H1 (cell line): ENCODE measurements around the gene ALOX5. TPM values are rescaled to one million over a fixed set of nuclear protein-coding genes. Genes with fewer than 3 reads are reported as not detected.

Source experiments
- CTCF ChIA-PET: fragments of 300-600 bp; sonication (Branson Sonifier 250); formaldehyde crosslinking; loops from one replicate; lab custom pipeline; 2021; ENCODE audit not compliant: partially characterized antibody; lab: Charles Lee
- POLR2A ChIA-PET: fragments of 300-600 bp; sonication (Branson Sonifier 250); formaldehyde crosslinking; loops from one replicate; lab custom pipeline; 2021; ENCODE audit warnings: inconsistent platforms; ENCODE audit not compliant: partially characterized antibody; lab: Charles Lee
- DNase-seq, 2 experiments: peaks; one replicate each; pipeline versions ENCODE4 v3.0.0 to v3.0.0-alpha.2; 2010 to 2022; ENCODE audit warnings: low spot score in 2 of 2, low read depth in 1 of 2, mixed read lengths in 1 of 2
- FAIRE-seq: peaks from 2 replicates; lab custom pipeline; 2011; peaks lifted over from hg19 to GRCh38; lab: Jason Lieb, UNC
- H2AFZ ChIP-seq: 2 replicates; pipeline ENCODE4 v1.8.1; 2012; ENCODE audit warnings: low read length, inconsistent platforms
- H2AK5ac ChIP-seq: 2 replicates; pipeline ENCODE4 v1.6.1; 2013; ENCODE audit warnings: low read depth, low read length
- H2BK120ac ChIP-seq: replicated peaks from 2 replicates; pipeline ENCODE3; 2013; ENCODE audit warnings: low read depth, low read length, inconsistent platforms
- H2BK12ac ChIP-seq: 2 replicates; pipeline ENCODE4 v1.6.1; 2013; ENCODE audit warnings: low read depth, low read length
- H2BK15ac ChIP-seq: 2 replicates; pipeline ENCODE4 v1.6.1; 2013; ENCODE audit warnings: low read length
- H2BK20ac ChIP-seq: 2 replicates; pipeline ENCODE4 v1.6.1; 2013; ENCODE audit warnings: low read length
- H2BK5ac ChIP-seq: 2 replicates; pipeline ENCODE4 v1.6.1; 2013; ENCODE audit warnings: low read depth, low read length
- H3K14ac ChIP-seq: 2 replicates; pipeline ENCODE4 v1.6.1; 2013; ENCODE audit warnings: inconsistent platforms; ENCODE audit not compliant: insufficient read length
- H3K18ac ChIP-seq: 2 replicates; pipeline ENCODE4 v1.6.1; 2013; ENCODE audit warnings: low read length; ENCODE audit errors: extremely low read depth
- H3K23ac ChIP-seq: 2 replicates; pipeline ENCODE4 v1.6.1; 2013; ENCODE audit warnings: inconsistent platforms; ENCODE audit not compliant: insufficient read length
- H3K23me2 ChIP-seq: 2 replicates; pipeline ENCODE4 v1.6.1; 2013; ENCODE audit warnings: low read depth, low read length
- H3K27ac ChIP-seq: 2 replicates; pipeline ENCODE4 v1.6.1; 2011; ENCODE audit warnings: low read depth, low read length, inconsistent platforms
- H3K27me3 ChIP-seq, 4 experiments: replicated peaks in 1 of 4; 1 replicate in 1 of 4; 2 replicates in 3 of 4; pipeline versions ENCODE4 v1.6.1 to v1.8.1; 2011 to 2013; ENCODE audit warnings: low read length in 3 of 4, mild to moderate bottlenecking in 3 of 4, inconsistent platforms in 2 of 4, mixed read lengths in 2 of 4, moderate library complexity in 1 of 4; ENCODE audit not compliant: control insufficient read depth in 3 of 4, insufficient read depth in 3 of 4; ENCODE audit errors: extremely low read depth in 1 of 4
- H3K36me3 ChIP-seq, 4 experiments: 2 replicates each; pipeline versions ENCODE4 v1.6.1 to v1.8.1; 2011 to 2013; ENCODE audit warnings: mild to moderate bottlenecking in 4 of 4, low read length in 3 of 4, moderate library complexity in 2 of 4, control low read depth in 1 of 4, inconsistent platforms in 1 of 4; ENCODE audit not compliant: insufficient read depth in 4 of 4, control insufficient read depth in 2 of 4
- H3K4ac ChIP-seq: replicated peaks from 2 replicates; pipeline ENCODE3; 2013; ENCODE audit warnings: low read length, low read depth, mixed read lengths, inconsistent platforms; ENCODE audit not compliant: insufficient read length
- H3K4me1 ChIP-seq, 4 experiments: replicated peaks in 1 of 4; 1 replicate in 1 of 4; 2 replicates in 3 of 4; pipeline versions ENCODE4 v1.6.1 to v1.8.1; 2011 to 2013; ENCODE audit warnings: low read length in 3 of 4, inconsistent platforms in 2 of 4, mixed read lengths in 1 of 4; ENCODE audit not compliant: insufficient read depth in 4 of 4, control insufficient read depth in 3 of 4
- H3K4me2 ChIP-seq, 2 experiments: 2 replicates each; pipeline versions ENCODE4 v1.6.1 to v1.8.1; 2011 to 2013; ENCODE audit warnings: low read depth in 2 of 2, low read length in 2 of 2, control low read depth in 1 of 2, inconsistent platforms in 1 of 2, mild to moderate bottlenecking in 1 of 2; ENCODE audit not compliant: insufficient read depth in 1 of 2
- H3K4me3 ChIP-seq, 4 experiments: fragments of 200-600, 300-600 bp in 1 of 4; sonication (generic), shearing (Covaris generic), sonication (Bioruptor Twin) in 1 of 4; 2 replicates each; pipeline versions ENCODE4 v1.5.1 to v1.8.1; 2011 to 2016; ENCODE audit warnings: low read length in 4 of 4, low read depth in 3 of 4, control low read depth in 2 of 4, inconsistent platforms in 2 of 4, mild to moderate bottlenecking in 2 of 4, mixed read lengths in 1 of 4, moderate library complexity in 1 of 4; ENCODE audit not compliant: insufficient read depth in 2 of 4; ENCODE audit errors: extremely low read depth in 1 of 4
- H3K56ac ChIP-seq: replicated peaks from 2 replicates; pipeline ENCODE3; 2013; ENCODE audit warnings: low read depth, mild to moderate bottlenecking, mixed read lengths, low read length, inconsistent platforms; ENCODE audit not compliant: insufficient read length
- H3K79me1 ChIP-seq: 2 replicates; pipeline ENCODE4 v1.6.1; 2013; ENCODE audit warnings: low read depth, low read length, control low read depth
- H3K79me2 ChIP-seq, 2 experiments: 2 replicates each; pipeline versions ENCODE4 v1.6.1 to v1.8.1; 2012 to 2013; ENCODE audit warnings: low read length in 2 of 2, mild to moderate bottlenecking in 2 of 2, inconsistent platforms in 1 of 2; ENCODE audit not compliant: insufficient read depth in 2 of 2, control insufficient read depth in 1 of 2
- H3K9ac ChIP-seq, 4 experiments: replicated peaks in 1 of 4; 1 replicate in 1 of 4; 2 replicates in 3 of 4; pipeline versions ENCODE4 v1.6.1 to v1.8.1; 2011 to 2013; ENCODE audit warnings: low read depth in 3 of 4, low read length in 3 of 4, control low read depth in 2 of 4, mild to moderate bottlenecking in 2 of 4, moderate library complexity in 2 of 4, inconsistent platforms in 1 of 4; ENCODE audit errors: extremely low read depth in 1 of 4
- H3K9me3 ChIP-seq, 2 experiments: 2 replicates each; pipeline versions ENCODE4 v1.6.1 to v1.8.1; 2012 to 2013; ENCODE audit warnings: mild to moderate bottlenecking in 2 of 2, moderate library complexity in 2 of 2, control low read depth in 1 of 2, inconsistent platforms in 1 of 2, low read depth in 1 of 2, low read length in 1 of 2, mixed read lengths in 1 of 2; ENCODE audit not compliant: insufficient read depth in 2 of 2
- H4K20me1 ChIP-seq, 2 experiments: replicated peaks in 1 of 2; 2 replicates each; pipeline versions ENCODE3 to v1.8.1; 2011 to 2013; ENCODE audit warnings: inconsistent platforms in 2 of 2, low read length in 2 of 2, mild to moderate bottlenecking in 1 of 2; ENCODE audit not compliant: insufficient read depth in 2 of 2, control insufficient read depth in 1 of 2
- H4K5ac ChIP-seq: 2 replicates; pipeline ENCODE4 v1.6.1; 2013; ENCODE audit warnings: low read length, low read depth, mixed read lengths, inconsistent platforms; ENCODE audit not compliant: insufficient read length
- H4K8ac ChIP-seq: 2 replicates; pipeline ENCODE4 v1.8.0; 2013; ENCODE audit warnings: mild to moderate bottlenecking, moderate library complexity, low read length, inconsistent platforms; ENCODE audit not compliant: insufficient read depth; ENCODE audit errors: extremely low read depth
- H4K91ac ChIP-seq: replicated peaks from 2 replicates; pipeline ENCODE3; 2013; ENCODE audit warnings: low read length, mixed read lengths, inconsistent platforms; ENCODE audit not compliant: insufficient read length
- EGR1 ChIP-seq: IDR thresholded peaks from 2 replicates; pipeline ENCODE4 v1.6.1; 2011; ENCODE audit warnings: low read depth, low read length, borderline replicate concordance
- GTF2F1 ChIP-seq: IDR thresholded peaks from 2 replicates; pipeline ENCODE4 v1.6.1; 2012; ENCODE audit warnings: low read depth, low read length, improper control_type of control experiment, borderline replicate concordance
- PHF8 ChIP-seq: fragments of 200-600 bp; sonication (generic); conservative IDR thresholded peaks from 2 replicates; pipeline ENCODE4 v1.7.1; 2012; ENCODE audit warnings: low read depth, mild to moderate bottlenecking, inconsistent platforms, low read length, moderate library complexity
- RNF2 ChIP-seq: fragments of 200-900, 300-1000 bp; sonication (generic); IDR thresholded peaks from 2 replicates; pipeline ENCODE4 v1.7.1; 2016; ENCODE audit warnings: borderline replicate concordance, low read depth, mild to moderate bottlenecking, antibody characterized with exemption, low read length; ENCODE audit not compliant: poor library complexity, severe bottlenecking; ENCODE audit errors: missing control alignments
- SIRT6 ChIP-seq: IDR thresholded peaks from one replicate; pipeline ENCODE4 v1.7.1; 2012; ENCODE audit warnings: low read length, inconsistent platforms
- TAF1 ChIP-seq: IDR thresholded peaks from 2 replicates; pipeline ENCODE4 v1.6.1; 2011; ENCODE audit warnings: mild to moderate bottlenecking, low read depth, low read length
- TBP ChIP-seq: IDR thresholded peaks from 2 replicates; pipeline ENCODE4 v1.6.1; 2011; ENCODE audit warnings: low read depth, low read length, improper control_type of control experiment
- WGBS, 2 experiments: shearing (Covaris generic) in 1 of 2; methylation state at CpG; one replicate each; pipeline versions ENCODE4 v1.1.6 to v1.1.7; 2013 to 2015; ENCODE audit warnings: low lambda C conversion rate in 2 of 2, mixed read lengths in 2 of 2, inconsistent platforms in 1 of 2, low coverage in 1 of 2, missing lambda C conversion rate in 1 of 2; ENCODE audit not compliant: insufficient replicate concordance in 2 of 2, insufficient coverage in 1 of 2, insufficient read length in 1 of 2; ENCODE audit errors: extremely low coverage in 1 of 2, missing lambda C conversion rate in 1 of 2; 5-methylcytosine and 5-hydroxymethylcytosine counted together
- polyA plus RNA-seq, 7 experiments: library from polyadenylated mRNA; depleted of rRNA in 3 of 7; stranded (reverse) in 5 of 7; unstranded in 2 of 7; fragments of >200 nt in 5 of 7; fragments of 200-250 nt in 2 of 7; gene quantifications; 1 replicate in 5 of 7; 2 replicates in 1 of 7; 4 replicates in 1 of 7; pipeline versions ENCODE4 v1.2.1 to v1.2.3, GENCODE V29; 2011 to 2013; ENCODE audit warnings: missing spikeins in 2 of 7, mixed read lengths in 2 of 7
- total RNA-seq: library from RNA; stranded (reverse); fragmentation: NEBNext Ultra II Directional; extraction: Animal tissue kit (Norgen Biotek cat#: 25700); gene quantifications from 2 replicates; pipeline ENCODE4 v1.2.1, GENCODE V29; 2021

The ALOX5 gene
- total and polyA plus RNA-seq, 2 of the 8 experiments (the other 6 are each of a cell fraction or from before 2014, with no cell fraction given), result 1.6 to 3.8 TPM

- POLR2A ChIA-PET, result no interaction called here
- H3K4ac ChIP-seq, result peak overlapping the region; percentile 72
These were observed 64.6 kb downstream of the ALOX5 start for GRCh38 chr10:45438466-45439090.

More at GRCh38 chr10:45438466-45439090, 64.6 kb downstream of the ALOX5 start:
- no peaks in the 10 kb centered on the region for H3K79me2 ChIP-seq
- peak overlapping the region; percentile 21 for H2BK120ac ChIP-seq
- H3K9ac ChIP-seq, result no peak overlapping the region
- H3K27ac ChIP-seq, result no peak overlapping the region
- no peak overlapping the region for H2AFZ ChIP-seq
- H3K14ac ChIP-seq, result no peak overlapping the region
- no peak overlapping the region for H3K18ac ChIP-seq
- peaks cover 0 to 6% (median 2%) of the 10 kb centered on the region in 4 experiments; a peak in 4 of 7 replicates for H3K4me1 ChIP-seq
- FAIRE-seq (no peak), DNase-seq (peak in 1 of 2 experiments; percentile 22)
- H3K27me3 ChIP-seq, result no peaks in the 10 kb centered on the region
- no peak overlapping the region for H4K5ac ChIP-seq
- no peak overlapping the region for H3K4me2 ChIP-seq
- CTCF ChIA-PET, result no interaction called here
- H2BK20ac ChIP-seq, result no peak overlapping the region
- peak overlapping the region; percentile 39 for H4K91ac ChIP-seq
- no peak overlapping the region for H3K4me3 ChIP-seq
- H4K20me1 ChIP-seq, result no peaks in the 10 kb centered on the region
- no peak overlapping the region for H4K8ac ChIP-seq
- H2BK12ac ChIP-seq, result no peak overlapping the region; the same call in 1 of the 2 replicates
- no peaks in the 10 kb centered on the region for H3K36me3 ChIP-seq
- H2BK5ac ChIP-seq, result peak overlapping the region; percentile 66; the same call in 1 of the 2 replicates
- WGBS, 2 experiments, result 92% methylated on average over 5 of the region's 5 CpGs; no CpG with 5 or more reads in 1 of the 2 experiments
- no peaks in the 10 kb centered on the region for H3K23me2 ChIP-seq
- no peaks in the 10 kb centered on the region for H3K79me1 ChIP-seq
- TF ChIP-seq GTF2F1, result no peak
- TF ChIP-seq TAF1, result no peak
- no peak for TF ChIP-seq EGR1
- TF ChIP-seq PHF8, result no peak
- no peak for TF ChIP-seq TBP
- TF ChIP-seq SIRT6, result no peak
- TF ChIP-seq RNF2, result no peak
- TF ChIP-seq, all 59 proteins: peak for 0
- H2BK15ac ChIP-seq, result no peak overlapping the region
- H3K9me3 ChIP-seq, result no peaks in the 10 kb centered on the region
- H3K56ac ChIP-seq, result no peak overlapping the region
- H3K23ac ChIP-seq, result no peak overlapping the region
- H2AK5ac ChIP-seq, result 0 out of 2 replicates have a peak overlapping the region, but pooled peaks have one; percentile 39
